LNCaP clone FGC (cell line): Measurements from ENCODE around the gene RNF141.

ENCODE experiments used
- DNase-seq: peaks from one replicate; pipeline ENCODE4 v3.0.0-alpha.2; 2011; ENCODE audit warnings: low read depth
- H3K4me3 ChIP-seq: 2 replicates; pipeline ENCODE4 v1.5.1; 2011; ENCODE audit warnings: mild to moderate bottlenecking, low read depth, low read length, control low read depth
- CTCF ChIP-seq: IDR thresholded peaks from 2 replicates; pipeline ENCODE4 v1.5.1; 2012; ENCODE audit warnings: mild to moderate bottlenecking; ENCODE audit not compliant: control insufficient read depth, insufficient read depth; ENCODE audit errors: extremely low read depth

RNF141 gene

GRCh38 chr11:10502065-10502680, 38.8 kb downstream of the RNF141 start:
- no peak for DNase-seq
- no peak for TF ChIP-seq CTCF
- no peak overlapping the region for H3K4me3 ChIP-seq

- no peak for DNase-seq
- H3K4me3 ChIP-seq: no peak overlapping the region
- no peak for TF ChIP-seq CTCF
Measured at GRCh38 chr11:10500757-10501684, 40.0 kb downstream of the RNF141 start.

- no peak overlapping the region for H3K4me3 ChIP-seq
- no peak for DNase-seq
- TF ChIP-seq CTCF: no peak
Measured at GRCh38 chr11:10499874-10500601, 40.9 kb downstream of the RNF141 start.

GRCh38 chr11:10499452-10499851, 41.5 kb downstream of the RNF141 start:
- TF ChIP-seq CTCF: no peak
- no peak overlapping the region for H3K4me3 ChIP-seq
- DNase-seq: no peak

- H3K4me3 ChIP-seq: no peak overlapping the region
- no peak for DNase-seq
- no peak for TF ChIP-seq CTCF
Measured at GRCh38 chr11:10498426-10499250, 42.3 kb downstream of the RNF141 start.

- no peak for TF ChIP-seq CTCF
- DNase-seq: no peak
- H3K4me3 ChIP-seq: no peak overlapping the region
Measured at GRCh38 chr11:10498022-10498400, 43.0 kb downstream of the RNF141 start.
